HepG2 (cell line): ENCODE measurements around the gene PHLPP2. TPM values are rescaled to one million over a fixed set of nuclear protein-coding genes. Genes with fewer than 3 reads are reported as not detected.
A peak's percentile ranks its signal among the peaks of the same experiment; 100 is the strongest.

ENCODE experiments used
- FLYWCH1 ChIP-seq: sonication (generic); formaldehyde crosslinking; IDR thresholded peaks from 2 replicates; pipeline ENCODE4 v1.8.1; 2023; ENCODE audit warnings: mild to moderate bottlenecking, missing genetic modification reagents
- NCOR1 ChIP-seq: fragments of 200-600 bp; sonication (generic); IDR thresholded peaks from 2 replicates; pipeline ENCODE4 v1.7.0; 2017; ENCODE audit warnings: antibody characterized with exemption, low read length, borderline replicate concordance
- PAF1 ChIP-seq: IDR thresholded peaks from 2 replicates; pipeline ENCODE4 v1.6.1; 2016; ENCODE audit warnings: missing genetic modification reagents, missing compliant biosample characterization
- PAXIP1 ChIP-seq: sonication (generic); formaldehyde crosslinking; conservative IDR thresholded peaks from 2 replicates; pipeline ENCODE4 v1.4.0; 2020; ENCODE audit warnings: mild to moderate bottlenecking, missing genetic modification reagents, moderate library complexity
- ZC3H4 ChIP-seq: sonication (generic); formaldehyde crosslinking; IDR thresholded peaks from 2 replicates; pipeline ENCODE4 v1.4.0; 2020; ENCODE audit warnings: missing genetic modification reagents, borderline replicate concordance
- ZFY ChIP-seq: sonication (generic); formaldehyde crosslinking; IDR thresholded peaks from 2 replicates; pipeline ENCODE4 v1.4.0; 2020; ENCODE audit warnings: missing genetic modification reagents
- ZNF7 ChIP-seq: IDR thresholded peaks from 2 replicates; pipeline ENCODE4 v1.6.1; 2016; ENCODE audit warnings: missing biosample characterization, missing genetic modification reagents
- ZNF777 ChIP-seq: sonication (generic); formaldehyde crosslinking; IDR thresholded peaks from 2 replicates; pipeline ENCODE4 v1.4.0; 2020; ENCODE audit warnings: missing genetic modification reagents
- polyA plus RNA-seq, 8 experiments: library from polyadenylated mRNA; depleted of rRNA in 3 of 8; stranded (reverse) in 7 of 8; unstranded in 1 of 8; fragments of >200 nt; fragmentation: Illumina TruSeq in 4 of 8; extraction: Trizol in 4 of 8; gene quantifications; 2 replicates each; pipeline versions ENCODE4 v1.2.1 to v1.2.3, GENCODE V29; 2011 to 2016; ENCODE audit warnings: low read depth in 4 of 8, missing spikeins in 1 of 8, mixed read lengths in 1 of 8; ENCODE audit not compliant: insufficient read depth in 1 of 8
- total RNA-seq, 5 experiments: library from RNA; depleted of rRNA; stranded (reverse); fragments of >200 nt; fragmentation: Illumina TruSeq; extraction: Trizol; gene quantifications; 2 replicates each; pipeline ENCODE4 v1.2.3, GENCODE V29; 2016; ENCODE audit warnings: low read depth in 1 of 5
- TF ChIP-seq, protein P1 (sequence below), 2 experiments: sonication (generic) in 1 of 2; formaldehyde crosslinking in 1 of 2; IDR thresholded peaks; 2 replicates each; pipeline versions ENCODE4 v1.6.1 to v1.9.0; 2014 to 2022; ENCODE audit warnings: antibody characterized with exemption in 1 of 2, borderline replicate concordance in 1 of 2, inconsistent platforms in 1 of 2, low read depth in 1 of 2, missing genetic modification reagents in 1 of 2
- TF ChIP-seq, protein P2 (sequence below), 2 experiments: sonication (generic) in 1 of 2; formaldehyde crosslinking in 1 of 2; IDR thresholded peaks; 2 replicates each; pipeline versions ENCODE4 v1.4.0 to v1.6.1; 2018 to 2020; ENCODE audit warnings: missing genetic modification reagents in 2 of 2, borderline replicate concordance in 1 of 2, low read depth in 1 of 2, mild to moderate bottlenecking in 1 of 2, missing biosample characterization in 1 of 2
- TF ChIP-seq, protein P3 (sequence below): sonication (generic); formaldehyde crosslinking; IDR thresholded peaks from 2 replicates; pipeline ENCODE4 v1.5.0; 2020; ENCODE audit warnings: mild to moderate bottlenecking, missing genetic modification reagents, borderline replicate concordance

PHLPP2 gene
- total and polyA plus RNA-seq, 2 of the 13 experiments (the other 11 are each of a cell fraction or from before 2014, with no cell fraction given), result 8.9 TPM

DNA sequence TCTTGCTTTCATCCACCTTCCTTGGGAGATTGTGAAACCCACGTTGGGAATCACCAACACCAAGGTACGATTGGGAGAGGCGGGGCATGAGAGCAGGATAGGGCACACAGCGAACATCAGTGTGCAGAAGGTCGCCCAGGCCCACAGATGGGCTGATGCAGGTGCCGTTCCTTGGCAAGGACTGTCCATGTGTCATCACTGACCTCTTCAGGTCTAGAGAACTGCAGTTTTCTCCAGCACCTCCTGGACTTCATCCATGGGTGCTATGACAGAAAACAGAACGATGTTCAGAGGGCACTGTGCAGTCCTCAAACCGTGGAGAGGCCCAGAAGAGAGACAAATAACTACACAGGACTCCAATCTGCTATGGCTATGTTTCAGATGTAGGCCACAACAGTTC, 123.7 kb downstream of the PHLPP2 start (continued):
- TF ChIP-seq, protein P1, sequence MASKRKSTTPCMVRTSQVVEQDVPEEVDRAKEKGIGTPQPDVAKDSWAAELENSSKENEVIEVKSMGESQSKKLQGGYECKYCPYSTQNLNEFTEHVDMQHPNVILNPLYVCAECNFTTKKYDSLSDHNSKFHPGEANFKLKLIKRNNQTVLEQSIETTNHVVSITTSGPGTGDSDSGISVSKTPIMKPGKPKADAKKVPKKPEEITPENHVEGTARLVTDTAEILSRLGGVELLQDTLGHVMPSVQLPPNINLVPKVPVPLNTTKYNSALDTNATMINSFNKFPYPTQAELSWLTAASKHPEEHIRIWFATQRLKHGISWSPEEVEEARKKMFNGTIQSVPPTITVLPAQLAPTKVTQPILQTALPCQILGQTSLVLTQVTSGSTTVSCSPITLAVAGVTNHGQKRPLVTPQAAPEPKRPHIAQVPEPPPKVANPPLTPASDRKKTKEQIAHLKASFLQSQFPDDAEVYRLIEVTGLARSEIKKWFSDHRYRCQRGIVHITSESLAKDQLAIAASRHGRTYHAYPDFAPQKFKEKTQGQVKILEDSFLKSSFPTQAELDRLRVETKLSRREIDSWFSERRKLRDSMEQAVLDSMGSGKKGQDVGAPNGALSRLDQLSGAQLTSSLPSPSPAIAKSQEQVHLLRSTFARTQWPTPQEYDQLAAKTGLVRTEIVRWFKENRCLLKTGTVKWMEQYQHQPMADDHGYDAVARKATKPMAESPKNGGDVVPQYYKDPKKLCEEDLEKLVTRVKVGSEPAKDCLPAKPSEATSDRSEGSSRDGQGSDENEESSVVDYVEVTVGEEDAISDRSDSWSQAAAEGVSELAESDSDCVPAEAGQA (IDR thresholded peaks at IDR 0.05; ENCODE audit: low read depth), result no peak
- TF ChIP-seq, protein P1 (CRISPR knock-in tag; IDR thresholded peaks at IDR 0.05; ENCODE audit: borderline replicate concordance), result no peak
- no peak for TF ChIP-seq ZNF777 (CRISPR knock-in tag)
- no peak for TF ChIP-seq PAF1 (CRISPR knock-in tag)
- no peak for TF ChIP-seq FLYWCH1 (CRISPR knock-in tag)
- TF ChIP-seq NCOR1, result no peak
- TF ChIP-seq ZFY (CRISPR knock-in tag), result peak; percentile 35; the same call in 1 of the 2 replicates
- TF ChIP-seq, protein P2, sequence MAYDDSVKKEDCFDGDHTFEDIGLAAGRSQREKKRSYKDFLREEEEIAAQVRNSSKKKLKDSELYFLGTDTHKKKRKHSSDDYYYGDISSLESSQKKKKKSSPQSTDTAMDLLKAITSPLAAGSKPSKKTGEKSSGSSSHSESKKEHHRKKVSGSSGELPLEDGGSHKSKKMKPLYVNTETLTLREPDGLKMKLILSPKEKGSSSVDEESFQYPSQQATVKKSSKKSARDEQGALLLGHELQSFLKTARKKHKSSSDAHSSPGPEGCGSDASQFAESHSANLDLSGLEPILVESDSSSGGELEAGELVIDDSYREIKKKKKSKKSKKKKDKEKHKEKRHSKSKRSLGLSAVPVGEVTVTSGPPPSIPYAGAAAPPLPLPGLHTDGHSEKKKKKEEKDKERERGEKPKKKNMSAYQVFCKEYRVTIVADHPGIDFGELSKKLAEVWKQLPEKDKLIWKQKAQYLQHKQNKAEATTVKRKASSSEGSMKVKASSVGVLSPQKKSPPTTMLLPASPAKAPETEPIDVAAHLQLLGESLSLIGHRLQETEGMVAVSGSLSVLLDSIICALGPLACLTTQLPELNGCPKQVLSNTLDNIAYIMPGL (CRISPR knock-in tag; IDR thresholded peaks at IDR 0.05; ENCODE audit: borderline replicate concordance in 1 of 2, low read depth in 1 of 2), result peak; percentile 15 to 53; a peak in 1 of 4 replicates
- TF ChIP-seq PAXIP1 (CRISPR knock-in tag), result peak; percentile 21; the same call in 1 of the 2 replicates
- no peak for TF ChIP-seq ZC3H4 (CRISPR knock-in tag)
- no peak for TF ChIP-seq ZNF7 (CRISPR knock-in tag)
- TF ChIP-seq, protein P3, sequence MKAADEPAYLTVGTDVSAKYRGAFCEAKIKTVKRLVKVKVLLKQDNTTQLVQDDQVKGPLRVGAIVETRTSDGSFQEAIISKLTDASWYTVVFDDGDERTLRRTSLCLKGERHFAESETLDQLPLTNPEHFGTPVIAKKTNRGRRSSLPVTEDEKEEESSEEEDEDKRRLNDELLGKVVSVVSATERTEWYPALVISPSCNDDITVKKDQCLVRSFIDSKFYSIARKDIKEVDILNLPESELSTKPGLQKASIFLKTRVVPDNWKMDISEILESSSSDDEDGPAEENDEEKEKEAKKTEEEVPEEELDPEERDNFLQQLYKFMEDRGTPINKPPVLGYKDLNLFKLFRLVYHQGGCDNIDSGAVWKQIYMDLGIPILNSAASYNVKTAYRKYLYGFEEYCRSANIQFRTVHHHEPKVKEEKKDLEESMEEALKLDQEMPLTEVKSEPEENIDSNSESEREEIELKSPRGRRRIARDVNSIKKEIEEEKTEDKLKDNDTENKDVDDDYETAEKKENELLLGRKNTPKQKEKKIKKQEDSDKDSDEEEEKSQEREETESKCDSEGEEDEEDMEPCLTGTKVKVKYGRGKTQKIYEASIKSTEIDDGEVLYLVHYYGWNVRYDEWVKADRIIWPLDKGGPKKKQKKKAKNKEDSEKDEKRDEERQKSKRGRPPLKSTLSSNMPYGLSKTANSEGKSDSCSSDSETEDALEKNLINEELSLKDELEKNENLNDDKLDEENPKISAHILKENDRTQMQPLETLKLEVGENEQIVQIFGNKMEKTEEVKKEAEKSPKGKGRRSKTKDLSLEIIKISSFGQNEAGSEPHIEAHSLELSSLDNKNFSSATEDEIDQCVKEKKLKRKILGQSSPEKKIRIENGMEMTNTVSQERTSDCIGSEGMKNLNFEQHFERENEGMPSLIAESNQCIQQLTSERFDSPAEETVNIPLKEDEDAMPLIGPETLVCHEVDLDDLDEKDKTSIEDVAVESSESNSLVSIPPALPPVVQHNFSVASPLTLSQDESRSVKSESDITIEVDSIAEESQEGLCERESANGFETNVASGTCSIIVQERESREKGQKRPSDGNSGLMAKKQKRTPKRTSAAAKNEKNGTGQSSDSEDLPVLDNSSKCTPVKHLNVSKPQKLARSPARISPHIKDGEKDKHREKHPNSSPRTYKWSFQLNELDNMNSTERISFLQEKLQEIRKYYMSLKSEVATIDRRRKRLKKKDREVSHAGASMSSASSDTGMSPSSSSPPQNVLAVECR, result no peak; the same call in 1 of the 2 replicates
